Sigmoid colon (tissue), 7 donors: ENCODE measurements around the gene ADAMTS2. TPM values are rescaled to one million over a fixed set of nuclear protein-coding genes. Genes with fewer than 3 reads are reported as not detected.

Experiments
- DNase-seq: peaks from one replicate; pipeline ENCODE4 v3.0.0-alpha.2; 2019
- H3K27ac ChIP-seq, 4 donors: fragments of 200-600 bp; sonication (generic); one replicate each; pipeline ENCODE4 v1.5.1; 2016 to 2019; ENCODE audit warnings: mild to moderate bottlenecking in 1 of 4
- H3K27me3 ChIP-seq, 3 donors: fragments of 200-600 bp; sonication (generic); one replicate each; pipeline ENCODE4 v1.5.1; 2019; ENCODE audit warnings: mild to moderate bottlenecking in 1 of 3
- H3K36me3 ChIP-seq, 4 donors: fragments of 200-600 bp; sonication (generic); one replicate each; pipeline ENCODE4 v1.5.1; 2016 to 2019
- H3K4me1 ChIP-seq, 4 donors: fragments of 200-600 bp; sonication (generic); one replicate each; pipeline ENCODE4 v1.5.1; 2017 to 2019
- H3K4me3 ChIP-seq, 4 donors: fragments of 200-600 bp; sonication (generic); one replicate each; pipeline ENCODE4 v1.5.1; 2017 to 2019; ENCODE audit warnings: mild to moderate bottlenecking in 2 of 4, moderate library complexity in 1 of 4
- H3K9me3 ChIP-seq, 4 donors: fragments of 200-600 bp in 3 of 4; sonication (generic) in 3 of 4; one replicate each; pipeline versions ENCODE4 v1.5.1 to v1.6.1; 2013 to 2019
- CTCF ChIP-seq, 4 experiments: fragments of 450-650 bp in 3 of 4; fragments of 200-600 bp in 1 of 4; IDR thresholded peaks; one replicate each; pipeline ENCODE4 v1.5.1; 2016 to 2019; ENCODE audit warnings: antibody characterized with exemption in 4 of 4, mild to moderate bottlenecking in 3 of 4, moderate library complexity in 2 of 4
- EP300 ChIP-seq, 4 donors: sonication (generic); formaldehyde crosslinking; IDR thresholded peaks; one replicate each; pipeline ENCODE4 v1.6.1; 2017; ENCODE audit warnings: antibody characterized with exemption in 4 of 4
- POLR2A ChIP-seq, 2 donors: fragments of 450-650 bp; IDR thresholded peaks; one replicate each; pipeline ENCODE4 v1.6.1; 2016; ENCODE audit warnings: antibody characterized with exemption in 2 of 2, mild to moderate bottlenecking in 2 of 2, moderate library complexity in 2 of 2
- POLR2AphosphoS5 ChIP-seq, 4 donors: sonication (generic); formaldehyde crosslinking; IDR thresholded peaks; one replicate each; pipeline ENCODE4 v1.6.1; 2017; ENCODE audit warnings: antibody characterized with exemption in 4 of 4
- WGBS, 2 donors: extraction: QIAGEN DNeasy Blood & Tissue Kit; methylation state at CpG; one replicate each; pipeline ENCODE4 v1.1.7; 2013; 5-methylcytosine and 5-hydroxymethylcytosine counted together
- intact Hi-C: fragments of 100-400 bp; cut with DNase I; formaldehyde crosslinking; loops from one replicate; pipeline ENCODE4 v1.15.1; 2023
- polyA plus RNA-seq, 3 donors: library from polyadenylated mRNA; stranded (reverse); fragments of 200-250 nt; gene quantifications; one replicate each; pipeline ENCODE4 v1.2.3, GENCODE V29; 2013
- total RNA-seq, 4 donors: library from RNA; depleted of rRNA; stranded (reverse); fragments of >200 nt; gene quantifications; one replicate each; pipeline ENCODE4 v1.1.0, GENCODE V29; 2016
- donor health status: healthy with polysubstance abuse.
- donor health status: Bipolar disorder and iron deficiency.
- donor health status: healthy.

Gene ADAMTS2
- total and polyA plus RNA-seq, 7 donors = 0.69 to 33.2 (median 9.2) TPM

DNA sequence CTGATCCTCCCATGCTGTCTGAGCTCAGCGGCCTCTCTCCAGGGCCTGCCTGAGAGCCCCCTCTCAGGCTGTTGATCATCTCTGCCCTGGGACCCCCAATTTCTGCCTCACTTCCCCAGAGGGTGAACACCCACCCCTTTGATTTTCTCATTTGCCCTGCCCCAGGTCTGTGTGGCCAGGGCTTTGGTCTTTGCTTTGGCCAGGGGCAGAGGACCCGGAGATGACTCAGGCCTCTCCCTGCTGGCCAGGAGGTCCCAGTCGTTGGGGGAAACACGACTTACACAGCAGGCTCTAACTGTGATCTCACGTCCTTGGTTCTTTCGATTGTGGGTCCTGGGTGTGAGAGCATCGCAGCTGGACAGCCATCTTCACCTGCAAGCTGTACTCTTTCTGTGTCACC lies 1.1 kb upstream of the ADAMTS2 start:
- intact Hi-C loops = loop anchor here (10.0 kb wide), 1 partner anchor 148 kb away; no protein-coding TSS in a partner anchor
- no peaks in the 10 kb centered on the region for H3K27me3 ChIP-seq
- WGBS, 2 donors = 71% methylated on average over 7 of the region's 7 CpGs
- no peak for TF ChIP-seq CTCF (IDR thresholded peaks at IDR 0.05)
- TF ChIP-seq POLR2A (IDR thresholded peaks at IDR 0.05) = no peak
- TF ChIP-seq POLR2AphosphoS5 (IDR thresholded peaks at IDR 0.05) = no peak
- no peaks in the 10 kb centered on the region for H3K36me3 ChIP-seq
- no peak for DNase-seq
- no peaks in the 10 kb centered on the region for H3K9me3 ChIP-seq
- peak overlapping the region in 3 of 4 donors; percentile 69 to 81 (median 74) for H3K27ac ChIP-seq
- H3K4me1 ChIP-seq = peaks cover 0 to 31% (median 26%) of the 10 kb centered on the region in 4 donors
- no peak overlapping the region for H3K4me3 ChIP-seq

DNA sequence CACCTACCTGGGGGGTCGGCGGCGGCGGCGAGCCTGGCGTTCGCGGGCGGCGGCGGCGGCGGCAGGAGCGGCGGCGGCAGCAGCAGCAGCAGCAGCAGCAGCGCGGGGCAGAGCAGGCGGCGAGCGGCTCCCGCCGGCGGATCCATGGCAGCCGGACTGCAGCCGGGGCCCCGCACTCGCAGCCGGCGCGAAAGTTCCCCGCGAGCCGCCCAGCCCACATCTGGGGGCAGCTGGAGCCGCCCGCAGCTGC lies 153 bp downstream of the ADAMTS2 start:
- Histone ChIP-seq H3K4me1 (peaks cover 0 to 31% (median 26%) of the 10 kb centered on the region in 4 donors), H3K27me3 (no peaks in the 10 kb centered on the region), H3K27ac (peak overlapping the region; percentile 69 to 81 (median 74)), H3K9me3 (no peaks in the 10 kb centered on the region), H3K4me3 (peak overlapping the region; percentile 53 to 87 (median 73)), H3K36me3 (no peaks in the 10 kb centered on the region)
- WGBS, 2 donors = 1 to 3% methylated on average over 36 of the region's 36 CpGs
- intact Hi-C loops = loop anchor here (10.0 kb wide), 1 partner anchor 150 kb away; no protein-coding TSS in a partner anchor
- no peak for DNase-seq
- TF ChIP-seq POLR2AphosphoS5 (IDR thresholded peaks at IDR 0.05) (peak in 1 of 4 donors; percentile 33), POLR2A (IDR thresholded peaks at IDR 0.05) (no peak)

DNA sequence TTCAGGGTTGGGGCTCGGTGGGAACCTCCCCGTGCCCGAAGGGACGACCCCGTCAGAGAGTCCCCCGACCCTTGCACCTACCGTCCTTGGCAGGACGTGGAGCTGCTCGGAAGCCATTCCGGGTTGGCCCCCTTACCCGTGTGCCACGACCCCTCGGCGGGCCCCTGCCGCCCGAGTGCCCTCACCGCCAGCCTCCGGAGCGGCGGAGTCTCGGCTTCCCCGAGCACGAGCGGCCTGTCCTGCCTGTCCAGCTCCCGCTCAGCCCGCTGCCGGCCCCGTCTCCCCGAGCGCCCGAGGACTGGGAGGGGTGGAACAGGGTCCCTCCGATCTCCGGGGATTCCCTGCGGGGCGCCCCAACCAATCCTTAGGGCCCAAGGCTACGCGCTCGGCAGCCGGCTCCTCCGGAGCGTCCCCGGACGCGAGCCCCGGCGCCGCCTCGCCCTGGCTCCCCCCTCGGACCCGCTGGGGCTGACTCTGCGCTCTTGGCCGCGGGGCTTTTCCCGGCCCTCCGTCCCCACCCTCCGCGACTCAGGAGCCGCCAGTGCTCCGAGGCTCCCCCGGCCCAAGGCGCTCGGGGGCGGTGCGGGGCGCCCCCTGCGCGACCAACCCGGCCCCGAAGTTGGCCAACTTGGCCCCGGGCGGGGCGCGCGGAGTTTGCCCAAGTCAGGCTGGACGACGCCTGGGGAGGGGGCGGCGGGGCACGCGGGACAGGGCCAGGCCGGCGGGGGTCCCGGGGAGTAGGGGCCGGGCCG lies 654 bp downstream of the ADAMTS2 start:
- 2 to 4% methylated on average over 85 of the region's 85 CpGs for WGBS, 2 donors
- intact Hi-C loops = loop anchor here (5.0 to 10.0 kb wide), 2 partner anchors 77 to 150 kb away; no protein-coding TSS in a partner anchor
- Histone ChIP-seq H3K9me3 (no peaks in the 10 kb centered on the region), H3K27ac (peak overlapping the region; percentile 69 to 81 (median 74)), H3K27me3 (no peaks in the 10 kb centered on the region), H3K4me3 (peak overlapping the region; percentile 53 to 87 (median 73)), H3K4me1 (peaks cover 0 to 31% (median 26%) of the 10 kb centered on the region in 4 donors), H3K36me3 (no peaks in the 10 kb centered on the region)
- DNase-seq = no peak
- no peak for TF ChIP-seq CTCF (IDR thresholded peaks at IDR 0.05)
- no peak for TF ChIP-seq POLR2AphosphoS5 (IDR thresholded peaks at IDR 0.05)
- TF ChIP-seq POLR2A (IDR thresholded peaks at IDR 0.05) = no peak
- no peak for TF ChIP-seq EP300 (IDR thresholded peaks at IDR 0.05)

DNA sequence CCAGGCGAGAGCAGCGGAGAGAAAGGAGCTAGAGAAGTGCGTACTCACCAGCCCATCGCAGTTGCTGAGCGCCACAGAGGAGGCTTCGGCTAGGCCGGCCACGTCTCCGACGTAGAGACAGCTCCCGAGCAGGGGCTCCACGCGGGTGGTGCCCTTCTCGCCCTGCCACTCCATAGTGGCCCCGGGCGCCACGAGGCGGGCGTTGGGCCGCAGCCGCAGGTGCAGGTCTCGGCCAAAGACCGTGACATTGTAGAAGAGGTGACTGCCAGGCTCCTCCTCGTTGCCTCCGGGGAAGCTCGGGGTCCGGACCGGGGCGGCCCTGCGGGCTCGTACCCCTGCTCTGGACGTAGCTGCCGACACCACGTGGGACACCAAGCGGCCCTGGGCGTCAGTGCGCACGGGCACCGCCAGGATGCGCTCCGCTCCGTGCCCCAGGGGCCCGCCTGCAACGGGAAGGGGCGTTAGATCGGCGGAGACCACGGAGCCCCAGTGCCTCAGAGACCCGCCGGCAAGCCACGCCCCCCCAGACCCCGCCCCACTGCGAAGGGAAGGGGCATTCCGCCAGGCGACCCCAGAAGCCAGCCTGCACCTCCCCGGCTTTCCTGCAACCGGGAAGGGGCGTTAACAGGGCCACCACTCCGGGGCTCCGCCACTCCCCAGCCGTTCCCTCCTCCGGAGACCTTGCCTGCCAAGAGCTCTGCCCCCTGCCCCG lies 1.4 kb downstream of the ADAMTS2 start:
- intact Hi-C loops = loop anchor here (2.0 to 10.0 kb wide), 3 partner anchors 77 to 177 kb away; no protein-coding TSS in a partner anchor
- peak overlapping the region; percentile 69 to 81 (median 74) for H3K27ac ChIP-seq
- no peaks in the 10 kb centered on the region for H3K27me3 ChIP-seq
- no peak for DNase-seq
- no peaks in the 10 kb centered on the region for H3K9me3 ChIP-seq
- peaks cover 0 to 31% (median 26%) of the 10 kb centered on the region in 4 donors for H3K4me1 ChIP-seq
- H3K36me3 ChIP-seq = no peaks in the 10 kb centered on the region
- 3 to 8% methylated on average over 63 of the region's 63 CpGs for WGBS, 2 donors
- peak; percentile 15 to 70 (median 51) for TF ChIP-seq CTCF (IDR thresholded peaks at IDR 0.05)
- no peak for TF ChIP-seq POLR2A (IDR thresholded peaks at IDR 0.05)
- TF ChIP-seq POLR2AphosphoS5 (IDR thresholded peaks at IDR 0.05) = peak in 1 of 4 donors; percentile 34
- H3K4me3 ChIP-seq = peak overlapping the region; percentile 53 to 87 (median 73)
